GM21825 (cell line): ENCODE measurements around the gene LCAT.
"Not testable (repeated sequence)": the region's sequence is repeated elsewhere in the genome, so short reads cannot be mapped to it uniquely, and the experiment has no call there.

Source experiments
- ATAC-seq: cut with Tn5 transposase; IDR thresholded peaks from one replicate; pipeline ENCODE4 v1.9.1; 2021; ENCODE audit warnings: mild to moderate bottlenecking, moderate library complexity; ENCODE audit not compliant: unreplicated experiment

Gene LCAT

DNA sequence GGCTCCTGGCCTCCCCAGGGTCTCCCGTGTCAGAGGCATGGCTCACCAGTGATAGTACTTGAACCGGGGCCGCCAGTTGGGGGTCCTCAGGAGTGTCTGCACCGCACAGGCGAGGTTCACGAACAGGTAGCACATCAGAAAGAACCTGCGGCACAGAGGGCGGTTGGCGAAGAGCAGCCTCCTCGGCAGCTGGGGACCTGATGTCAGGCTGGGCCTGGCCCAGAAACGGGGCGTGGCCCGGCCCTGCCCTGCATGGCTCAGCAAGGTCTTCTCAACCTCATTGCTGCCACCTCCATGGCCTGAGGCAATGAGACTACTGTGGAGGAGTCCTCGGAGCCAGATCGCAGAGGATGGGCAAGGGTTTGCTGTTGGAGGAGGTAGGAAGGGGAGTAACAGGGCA, 4.1 kb upstream of the LCAT start:
- ATAC-seq, result no peak

DNA sequence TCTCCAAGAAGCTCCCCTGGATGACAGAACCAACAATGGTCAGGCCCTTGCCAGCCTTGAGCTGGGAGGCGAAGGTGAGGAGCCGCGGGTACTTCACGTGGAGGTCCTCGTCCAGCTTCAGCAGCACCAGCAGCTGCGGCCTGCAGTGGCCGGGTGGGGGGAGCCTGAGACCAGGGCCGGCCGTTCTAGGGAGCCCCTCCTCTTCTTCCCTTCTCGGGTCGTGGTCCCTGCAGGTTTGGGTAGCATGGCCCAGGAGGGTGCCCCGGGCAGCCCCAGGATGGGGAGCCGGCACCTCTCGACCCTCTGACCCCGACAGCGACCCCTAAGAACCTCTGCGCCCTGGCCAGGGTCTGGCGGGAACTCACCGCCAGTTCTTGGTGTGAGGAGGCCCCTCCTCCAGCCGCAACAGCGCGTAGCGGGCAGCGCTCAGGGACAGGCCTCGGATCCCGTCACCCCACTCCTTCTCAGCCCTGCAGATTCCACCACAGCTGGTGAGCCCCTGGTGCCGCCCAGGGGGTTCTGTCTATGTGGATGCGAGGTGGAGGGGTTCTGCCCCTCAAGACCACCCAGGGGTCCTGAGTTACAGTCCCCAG, 3.1 kb upstream of the LCAT start:
- no peak for ATAC-seq

DNA sequence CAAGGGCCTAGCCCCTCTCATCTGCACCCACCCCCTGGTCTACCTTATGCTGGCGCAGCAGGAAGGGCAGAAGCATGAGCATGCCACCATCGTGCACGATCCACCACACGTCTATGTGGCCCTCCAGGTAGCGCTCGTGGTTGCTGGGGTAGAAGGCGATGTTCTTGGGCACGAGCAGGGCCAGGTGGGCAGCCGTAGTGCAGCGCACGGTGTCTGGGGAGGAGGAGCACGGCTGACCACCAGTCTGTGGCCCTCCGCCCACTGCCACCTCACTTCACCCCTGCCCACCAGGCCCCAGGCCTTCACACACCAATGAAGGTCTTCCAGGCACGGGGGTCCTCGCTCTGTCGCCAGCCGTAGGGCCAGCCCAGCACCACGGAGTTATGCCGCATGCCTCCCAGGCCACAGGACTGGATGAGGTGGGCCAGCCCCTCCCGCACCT, 2.2 kb upstream of the LCAT start:
- ATAC-seq, result no peak

DNA sequence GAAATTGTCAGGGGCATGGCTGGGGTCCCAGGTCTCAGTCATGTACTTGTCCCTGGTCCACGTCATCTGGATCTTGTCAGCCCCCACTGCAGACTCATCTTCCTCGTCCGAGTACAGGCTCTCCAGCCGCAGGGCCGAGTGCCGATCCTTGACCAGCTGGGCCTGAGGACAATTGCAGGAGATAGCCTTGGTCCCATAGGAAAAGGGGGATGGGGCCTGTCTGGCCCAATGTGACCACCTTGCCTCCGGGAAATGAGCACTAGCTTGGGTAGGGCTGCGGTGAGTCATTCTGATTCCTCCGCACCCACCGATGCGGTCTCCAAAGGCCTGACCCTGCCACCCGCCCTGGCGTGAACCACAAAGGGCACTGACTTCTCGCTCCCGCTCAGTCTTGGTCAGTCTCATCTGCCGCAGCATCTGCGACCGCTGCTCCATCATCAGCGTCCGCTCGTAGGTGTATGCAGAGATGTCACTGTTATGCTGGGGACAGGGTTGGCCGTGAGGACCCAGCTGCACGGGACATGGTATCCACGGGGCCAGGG, 1.5 kb upstream of the LCAT start:
- no peak for ATAC-seq

DNA sequence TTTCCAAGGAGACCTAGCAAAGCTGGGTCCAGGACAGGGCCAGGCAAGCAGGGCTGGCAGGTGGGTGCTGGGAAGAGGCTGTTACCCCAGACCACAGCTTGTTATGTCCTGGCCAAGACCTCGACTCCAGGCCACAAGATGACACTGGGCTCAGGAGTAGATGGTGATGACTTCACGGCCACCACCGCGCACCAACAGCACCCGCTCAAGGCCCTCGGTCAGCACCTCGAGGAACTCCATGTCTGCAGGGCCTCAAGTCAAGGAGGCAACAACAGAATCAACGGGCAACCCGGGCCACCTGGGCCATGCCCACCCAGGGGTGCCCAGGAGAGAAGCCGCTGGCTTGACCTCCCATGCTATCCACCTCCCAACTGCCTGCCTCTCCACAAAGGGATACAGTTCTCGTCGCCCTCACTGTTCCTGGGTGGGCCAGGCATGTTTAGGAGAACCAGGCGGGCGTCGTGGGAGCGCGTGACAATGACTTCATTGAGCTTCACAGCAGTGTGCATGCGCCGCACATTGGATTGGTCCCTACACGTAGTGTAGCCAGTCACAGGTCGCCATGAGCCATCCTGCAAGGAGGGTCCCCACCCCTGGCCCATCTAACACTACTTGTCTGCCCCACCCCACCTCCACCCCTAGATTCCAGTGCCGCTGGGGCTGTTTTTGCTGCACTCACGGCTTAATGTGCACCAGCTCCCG, 921 bp upstream of the LCAT start:
- no peak for ATAC-seq

DNA sequence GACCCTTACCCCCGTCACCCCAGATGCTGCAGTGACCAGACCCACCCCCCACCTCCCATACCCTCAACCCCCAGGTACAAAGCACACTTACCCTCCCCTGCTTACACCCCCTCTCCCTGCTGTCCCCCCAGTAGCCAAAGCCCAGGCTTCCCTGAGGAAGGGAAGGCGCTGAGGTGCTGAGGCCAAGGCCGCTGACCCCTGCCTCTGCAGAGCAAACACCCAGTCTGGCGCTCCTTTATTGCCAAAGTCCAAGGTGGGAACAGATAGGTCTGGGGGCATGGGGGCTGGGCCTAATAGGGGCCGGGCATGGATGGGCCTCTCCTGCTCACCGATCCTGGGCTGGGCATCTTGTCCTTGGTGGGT, 683 bp downstream of the LCAT start:
- no peak for ATAC-seq

DNA sequence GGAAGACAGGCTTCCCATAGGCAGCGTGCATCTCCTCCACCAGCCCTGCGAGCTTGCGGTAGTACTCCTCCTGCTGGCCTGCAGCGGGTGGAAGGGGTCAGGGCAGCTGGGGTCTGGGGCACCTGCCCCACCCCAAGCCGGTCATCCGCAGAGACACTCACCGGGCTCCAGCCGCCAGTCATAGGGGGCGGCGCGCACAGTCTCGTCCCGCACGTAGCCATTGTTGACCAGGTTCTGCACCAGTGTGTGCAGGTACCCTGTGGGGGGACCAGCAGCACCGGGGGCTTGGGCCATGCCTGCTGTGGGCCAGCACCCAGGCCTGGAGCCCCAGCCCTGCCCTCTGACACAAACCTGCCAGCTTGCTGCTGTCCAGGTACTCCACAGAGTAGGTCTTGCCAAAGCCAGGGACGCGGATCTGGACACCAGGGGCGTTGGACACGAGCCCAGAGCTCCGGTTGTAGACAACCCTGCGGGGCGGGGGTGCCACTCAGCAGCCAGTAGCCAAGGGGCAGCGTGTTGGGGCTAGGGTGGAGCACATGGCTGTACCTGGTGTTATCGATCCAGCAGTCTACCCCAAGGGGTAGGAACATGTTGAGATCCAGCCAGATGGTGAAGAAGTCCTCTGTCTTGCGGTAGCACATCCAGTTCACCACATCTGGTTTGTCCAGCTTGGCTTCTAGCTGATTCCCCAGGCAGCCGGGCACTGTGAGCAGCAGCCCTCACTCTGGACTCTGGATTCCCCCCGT, 1.2 kb downstream of the LCAT start:
- ATAC-seq, result no peak

DNA sequence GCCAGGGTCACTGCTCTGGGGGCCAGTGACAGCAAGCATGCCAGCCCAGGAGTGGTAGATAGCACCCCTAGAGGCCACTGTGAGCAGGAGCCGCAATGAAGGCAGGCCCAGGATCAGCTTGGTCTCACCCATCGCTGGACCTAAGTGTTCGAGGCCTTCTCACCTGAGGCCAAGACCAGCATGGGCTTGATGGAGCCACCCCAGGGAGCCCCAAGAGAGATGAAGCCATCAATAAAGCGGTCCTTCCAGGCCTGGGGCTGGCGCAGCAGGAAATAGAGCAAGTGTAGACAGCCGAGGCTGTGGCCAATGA, 1.8 kb downstream of the LCAT start:
- ATAC-seq, result no peak

DNA sequence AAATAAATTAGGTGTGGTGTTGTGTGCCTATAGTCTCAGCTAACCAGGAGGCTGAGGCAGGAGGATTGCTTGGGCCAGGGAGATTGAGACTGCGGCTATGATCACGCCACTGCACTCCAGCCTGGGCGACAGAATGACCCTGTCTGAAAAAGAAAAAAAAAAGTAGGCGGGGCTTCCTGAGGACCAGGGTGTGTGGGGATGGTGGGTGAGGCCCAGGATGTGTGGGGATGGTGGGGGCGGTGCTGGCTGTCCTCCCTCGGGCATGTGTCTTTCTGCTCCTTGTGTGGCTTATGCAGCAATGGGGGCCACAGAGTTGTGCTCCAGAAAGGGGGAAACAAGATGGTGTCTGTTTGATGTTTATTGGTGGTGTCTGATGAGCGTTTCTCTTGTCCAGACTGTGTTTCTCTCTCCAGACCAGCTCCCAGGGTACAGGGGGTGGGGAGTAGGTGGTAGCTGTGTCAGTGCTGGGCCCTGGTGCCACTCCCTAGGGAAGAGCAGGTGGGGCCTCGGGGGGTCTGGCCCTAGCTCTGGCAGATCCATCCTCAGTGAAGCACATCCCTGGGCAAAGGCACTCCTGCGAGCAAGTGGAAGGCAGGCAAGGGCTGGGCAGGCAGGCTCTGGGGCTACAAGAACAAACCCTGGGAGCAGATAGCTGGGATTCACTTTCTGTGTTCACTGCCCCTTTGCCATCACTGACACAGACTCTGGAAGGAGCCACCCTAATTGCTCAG, 2.3 kb downstream of the LCAT start:
- no peak for ATAC-seq

DNA sequence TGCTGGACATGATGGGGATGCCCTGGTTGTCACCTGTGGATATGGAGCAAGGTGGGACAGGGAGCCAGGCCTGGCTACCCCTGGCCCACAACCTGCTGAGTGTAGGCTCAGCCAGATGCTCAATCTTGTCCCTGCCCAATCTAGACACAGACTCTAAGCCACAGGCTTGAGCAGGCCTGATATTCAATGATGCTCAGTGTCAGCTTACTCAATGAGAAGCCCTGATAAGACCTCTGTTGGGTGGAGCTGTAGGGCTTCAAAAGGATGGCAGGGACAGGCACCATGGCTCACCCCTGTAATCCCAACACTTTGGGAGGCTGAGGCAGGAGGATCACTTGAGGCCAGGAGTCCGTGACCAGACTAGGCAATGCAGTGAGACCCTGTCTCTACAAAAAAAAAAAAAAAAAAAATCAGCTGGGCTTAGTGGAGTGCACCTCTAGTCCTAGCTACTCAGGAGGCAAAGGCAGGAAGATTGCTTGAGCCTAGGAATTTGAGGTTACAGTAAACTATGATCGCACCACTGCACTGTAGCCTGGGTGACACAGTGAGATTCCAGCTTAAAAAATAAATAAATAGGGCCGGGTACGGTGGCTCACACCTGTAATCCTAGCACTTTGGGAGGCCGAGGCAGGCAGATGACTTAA, 3.4 kb downstream of the LCAT start:
- no peak for ATAC-seq

DNA sequence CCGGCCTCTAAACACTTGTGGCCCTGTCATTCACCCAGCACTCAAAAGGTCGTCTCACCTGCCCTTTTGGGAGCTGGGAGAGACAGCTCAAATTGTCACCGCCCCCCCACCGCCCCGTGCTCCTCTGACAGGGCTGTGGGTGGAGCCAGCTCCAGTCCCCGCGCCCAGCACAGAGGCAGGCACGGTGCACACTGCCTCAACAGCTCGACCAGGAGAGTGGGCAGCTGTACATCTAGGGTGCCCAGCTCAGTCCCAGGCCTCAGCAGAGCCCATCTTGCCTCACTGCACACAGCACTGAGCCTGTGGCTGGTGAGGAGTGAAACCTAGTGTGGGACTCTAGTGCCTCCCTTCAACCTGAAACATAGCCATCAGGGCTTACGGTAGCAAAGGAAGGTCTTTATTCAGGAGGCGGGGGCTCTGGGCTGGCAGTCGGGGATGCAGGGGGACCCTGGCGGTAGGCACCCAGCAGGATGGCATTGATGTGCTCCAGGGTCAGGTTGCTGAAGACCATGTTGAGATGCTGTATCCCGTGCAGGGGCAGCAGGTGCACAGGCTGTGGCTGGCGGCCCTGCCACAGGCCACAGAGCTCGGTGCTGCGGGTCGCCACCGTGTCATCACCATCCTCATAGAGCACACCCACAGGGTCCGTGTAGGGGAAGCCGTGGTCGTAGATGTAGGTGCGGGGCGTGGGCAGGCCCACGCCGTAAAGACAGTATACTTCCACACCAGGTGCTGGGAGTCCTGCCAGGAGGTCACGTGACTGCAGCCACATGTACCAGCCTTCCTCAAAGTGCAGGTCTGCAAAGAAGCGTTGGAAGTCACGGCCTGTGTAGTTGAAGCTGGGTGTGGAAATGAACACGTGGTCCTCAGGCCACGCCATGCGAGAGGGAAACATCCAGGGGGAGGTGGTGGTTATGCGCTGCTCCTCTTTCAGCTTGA, 4.1 kb downstream of the LCAT start:
- no peak for ATAC-seq

DNA sequence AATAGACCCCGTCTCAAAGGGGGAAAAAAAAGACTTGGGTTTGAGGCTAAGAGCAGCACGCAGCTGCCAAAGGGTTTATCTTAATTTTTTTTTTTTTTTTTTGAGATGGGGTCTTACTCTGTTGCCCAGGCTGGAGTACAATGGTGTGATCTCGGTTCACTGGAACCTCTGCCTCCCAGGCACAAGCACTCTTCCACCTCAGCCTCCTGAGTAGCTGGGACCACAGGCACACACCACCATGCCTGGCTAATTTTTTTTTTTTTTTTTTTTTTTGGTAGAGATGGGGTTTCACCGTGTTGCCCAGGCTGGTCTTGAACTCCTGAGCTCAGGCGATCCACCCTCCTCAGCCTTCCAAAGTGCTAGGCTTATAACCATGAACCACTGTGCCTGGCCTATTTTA, 6.2 kb downstream of the LCAT start:
- not testable (repeated sequence) for ATAC-seq

DNA sequence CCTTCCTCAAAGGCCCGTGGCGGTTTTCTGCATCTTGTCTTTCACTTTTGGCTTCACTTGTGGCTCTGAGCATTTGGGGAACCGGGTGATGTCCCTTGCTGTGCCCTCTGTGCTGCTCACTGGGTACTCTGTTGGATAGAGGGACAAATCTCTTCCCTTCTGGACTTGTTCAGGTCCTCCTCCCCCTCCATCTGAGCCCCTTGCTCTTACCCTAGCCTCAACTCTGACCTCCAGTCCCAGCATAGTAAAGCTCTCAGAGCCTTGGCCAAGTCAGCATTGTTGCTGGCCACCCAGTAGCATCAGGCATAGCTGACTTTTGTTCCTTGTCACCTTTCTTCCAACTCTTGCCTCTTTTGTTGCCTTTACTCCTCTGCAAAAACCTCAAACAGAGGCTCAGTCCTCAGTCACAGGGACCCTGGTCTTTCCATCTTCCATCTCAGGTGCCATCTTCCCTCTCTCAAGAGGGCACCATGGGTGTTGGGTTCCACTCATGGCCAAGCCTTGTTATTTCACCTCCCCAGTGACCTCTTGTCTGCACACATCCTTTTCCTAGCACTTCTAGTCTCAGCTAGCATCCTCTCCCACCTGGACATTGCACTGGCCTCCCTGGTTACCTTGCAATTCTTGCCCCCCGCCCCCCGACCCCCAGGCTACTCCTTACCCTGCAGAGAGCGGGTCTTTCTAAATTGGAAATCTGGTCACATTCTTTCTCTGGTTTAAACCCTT, 6.9 kb downstream of the LCAT start:
- ATAC-seq, result peak; percentile 54

DNA sequence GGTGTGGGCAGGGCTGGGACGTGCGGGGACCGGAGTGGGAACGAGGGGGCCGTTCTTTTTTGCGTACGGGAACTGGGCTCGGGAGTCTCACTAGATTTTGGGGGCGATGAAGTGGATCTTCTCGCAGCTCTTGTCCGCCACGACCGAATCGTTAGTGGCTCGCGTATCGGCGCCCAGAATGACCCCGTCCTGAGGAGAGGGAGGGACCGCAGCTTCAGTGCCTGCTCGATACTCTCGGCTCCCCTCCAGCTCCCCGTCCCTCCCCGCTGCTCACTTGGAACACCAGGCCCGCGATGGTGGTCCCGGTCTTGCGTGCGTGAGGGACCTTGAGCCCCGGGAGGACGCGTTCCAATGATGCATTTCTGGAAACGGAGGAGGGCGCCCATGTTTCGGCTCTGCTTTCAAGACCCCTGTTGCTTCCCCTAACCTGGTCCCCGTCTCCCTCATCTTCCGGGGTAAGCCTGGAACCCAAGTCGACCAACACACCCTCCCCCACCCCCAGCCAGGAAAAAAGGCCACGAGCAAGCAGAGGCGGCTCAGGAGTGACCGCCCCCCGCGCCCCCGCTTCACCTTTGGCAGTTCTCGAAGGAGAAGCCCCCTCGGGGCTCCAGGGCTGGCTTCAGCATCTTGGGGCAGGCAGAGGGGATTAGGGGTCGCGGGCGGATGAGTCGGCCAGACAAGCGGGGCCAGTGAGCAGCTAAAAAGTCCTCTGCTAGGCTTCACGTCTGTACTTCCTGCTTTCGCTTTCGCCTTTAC, 7.6 kb downstream of the LCAT start, which contains the start of gene PSMB10:
Gene PSMB10 (minus strand): TSS at position 727 of the 756 bp plus-strand sequence. CDS start 101 bp downstream, at position 626.
- peak; percentile 3 for ATAC-seq

DNA sequence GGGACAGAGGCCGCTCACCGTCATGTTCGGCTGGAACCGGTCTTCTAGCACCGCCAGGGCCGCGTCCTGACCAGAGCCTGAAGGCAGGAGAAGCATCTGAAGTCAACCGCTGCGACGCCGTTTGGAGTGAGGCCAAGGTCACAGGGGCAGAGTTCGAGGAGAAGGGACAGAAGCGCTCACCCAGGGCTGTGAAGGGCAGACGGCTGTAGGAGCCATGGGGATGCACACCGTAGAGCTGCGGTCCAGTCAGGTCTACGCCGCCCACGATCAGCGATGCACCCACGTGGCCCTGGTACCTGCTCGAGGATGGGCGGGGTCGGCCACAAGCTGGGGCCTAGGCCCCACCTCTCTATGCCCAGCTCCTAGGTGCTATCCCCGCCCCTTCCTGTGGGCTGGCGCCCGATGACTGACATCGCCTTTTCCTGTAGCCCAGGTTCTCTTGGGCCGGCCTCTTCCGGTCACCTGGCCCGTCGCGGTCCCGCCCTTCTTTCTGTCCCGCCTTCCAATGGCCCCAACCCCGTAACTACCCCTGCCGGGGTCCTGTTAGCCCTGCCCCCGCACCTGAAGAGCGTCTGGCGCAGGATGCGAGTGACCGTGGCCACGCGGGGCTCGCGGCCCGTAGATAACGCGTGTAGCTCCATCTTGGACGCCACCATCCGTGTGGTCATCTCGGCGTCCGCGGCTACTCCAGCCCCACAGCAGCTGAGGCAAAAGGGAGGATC, 8.4 kb downstream of the LCAT start:
- ATAC-seq, result peak; percentile 83

DNA sequence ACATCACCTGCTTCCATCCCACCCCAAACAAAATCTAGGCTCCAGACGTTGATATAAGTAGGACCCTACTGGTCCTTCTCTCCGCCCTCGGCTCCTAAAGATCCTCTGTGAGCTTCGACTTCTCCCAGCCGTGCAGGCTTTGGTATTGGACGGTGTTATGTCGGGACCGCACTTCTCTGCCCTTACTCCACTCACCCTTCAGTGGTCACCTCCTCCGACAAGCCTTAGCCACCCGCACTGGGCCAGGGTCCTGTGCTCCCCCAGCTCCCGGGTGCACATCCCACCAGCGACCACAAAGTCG, 8.9 kb downstream of the LCAT start:
- no peak for ATAC-seq

DNA sequence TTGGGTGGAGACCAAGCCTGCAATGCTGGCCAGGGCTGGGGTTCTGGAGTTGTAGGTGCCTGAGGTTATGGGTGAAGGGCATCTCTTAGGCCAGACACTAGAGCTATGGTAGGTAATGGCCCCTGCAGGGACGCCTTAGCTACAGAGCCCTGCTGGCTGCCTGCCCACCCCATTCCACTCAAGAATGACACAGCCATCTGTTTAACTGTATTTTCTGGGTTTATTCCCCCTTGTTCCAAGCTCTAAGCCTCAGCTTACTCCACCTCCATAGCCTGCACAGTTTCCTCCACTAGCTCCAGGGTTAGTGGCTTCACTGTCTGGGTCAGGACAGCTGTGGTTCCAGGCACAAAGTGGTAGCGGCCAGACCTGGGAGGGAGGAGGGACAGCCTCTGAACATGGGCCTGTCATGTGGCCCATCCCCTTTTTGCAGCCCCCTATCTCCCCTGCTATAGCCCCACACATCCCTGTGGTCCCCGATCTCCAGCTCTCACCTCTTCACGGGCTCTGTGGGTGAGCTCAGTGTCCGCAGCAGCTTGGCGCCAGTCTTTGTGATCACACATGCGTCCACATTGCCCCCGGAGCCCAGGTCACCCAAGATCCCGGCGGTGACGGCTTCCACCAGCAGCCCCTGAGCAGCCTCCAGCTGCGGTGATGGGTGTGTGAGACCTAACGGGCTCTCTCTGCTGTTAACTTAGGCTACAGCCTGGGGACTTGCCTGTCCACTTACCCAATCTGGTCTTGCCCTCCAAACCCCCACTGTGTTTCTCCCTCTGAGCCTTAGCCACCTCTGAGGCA, 9.4 kb downstream of the LCAT start:
- ATAC-seq, result no peak
